GM12878 (cell line): ENCODE data around the gene DPEP1.

Experiments
- CEBPB ChIP-seq, 2 experiments: fragments of 150-350 bp in 1 of 2; IDR thresholded peaks; 2 replicates each; pipeline ENCODE4 v1.6.1; 2012 to 2014; ENCODE audit warnings: low read depth in 2 of 2, low read length in 2 of 2, borderline replicate concordance in 1 of 2, inconsistent platforms in 1 of 2
- NFYB ChIP-seq: IDR thresholded peaks from 2 replicates; pipeline ENCODE4 v1.6.1; 2011; ENCODE audit warnings: low read depth, mild to moderate bottlenecking, low read length, improper control_type of control experiment, moderate library complexity; ENCODE audit not compliant: insufficient read depth
- POLR2AphosphoS5 ChIP-seq: IDR thresholded peaks from 2 replicates; pipeline ENCODE4 v1.6.1; 2011; ENCODE audit warnings: mild to moderate bottlenecking, low read length, inconsistent platforms
- TCF3 ChIP-seq: IDR thresholded peaks from 2 replicates; pipeline ENCODE4 v1.6.1; 2012; ENCODE audit warnings: low read depth, mild to moderate bottlenecking, low read length, borderline replicate concordance; ENCODE audit not compliant: insufficient read depth
- TF ChIP-seq, protein P1 (sequence below): IDR thresholded peaks from 2 replicates; pipeline ENCODE4 v1.6.1; 2011; ENCODE audit warnings: low read depth, mild to moderate bottlenecking, low read length, moderate library complexity, borderline replicate concordance; ENCODE audit errors: extremely low read depth
- TF ChIP-seq, protein P2 (sequence below), 3 experiments: IDR thresholded peaks in 2 of 3; conservative IDR thresholded peaks in 1 of 3; 2 replicates each; pipeline ENCODE4 v1.5.1; 2011; ENCODE audit warnings: low read depth in 3 of 3, low read length in 3 of 3, mild to moderate bottlenecking in 3 of 3, control low read depth in 2 of 3, moderate library complexity in 2 of 3, inconsistent platforms in 1 of 3, mixed read lengths in 1 of 3; ENCODE audit not compliant: control insufficient read depth in 2 of 3, insufficient read depth in 1 of 3; ENCODE audit errors: extremely low read depth in 1 of 3

DNA sequence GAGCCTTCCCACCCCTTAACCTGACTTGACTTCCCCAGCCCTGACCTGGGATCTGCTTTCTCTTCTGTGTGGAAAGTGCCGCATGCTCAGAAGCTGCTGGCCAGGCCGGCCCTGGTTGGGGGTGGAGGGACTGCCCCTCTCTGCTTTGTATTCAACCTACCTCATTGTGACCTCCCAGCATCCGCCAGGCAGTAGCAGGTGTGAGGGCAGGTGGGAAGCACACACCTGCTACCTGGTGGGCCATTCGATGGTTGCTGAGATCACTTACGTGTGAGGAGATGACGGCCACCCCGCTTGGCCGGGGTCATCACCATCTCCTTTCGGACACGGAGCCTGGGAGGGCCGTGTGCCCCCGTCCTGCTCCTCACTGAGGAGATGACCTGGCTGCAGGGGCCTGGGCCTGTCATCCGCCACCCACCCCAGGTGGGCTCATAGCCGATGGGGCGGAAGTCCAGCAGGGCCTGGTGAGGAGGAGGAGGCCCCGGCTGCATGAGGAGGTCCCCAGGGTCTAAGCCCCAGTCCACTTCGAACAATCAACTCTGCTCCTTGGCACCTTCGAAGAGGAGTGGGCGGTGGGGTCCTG is 30.7 kb upstream of the DPEP1 start:
- TF ChIP-seq, protein P1, sequence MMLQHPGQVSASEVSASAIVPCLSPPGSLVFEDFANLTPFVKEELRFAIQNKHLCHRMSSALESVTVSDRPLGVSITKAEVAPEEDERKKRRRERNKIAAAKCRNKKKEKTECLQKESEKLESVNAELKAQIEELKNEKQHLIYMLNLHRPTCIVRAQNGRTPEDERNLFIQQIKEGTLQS = no peak
- TF ChIP-seq NFYB = no peak
- no peak for TF ChIP-seq CEBPB (IDR thresholded peaks at IDR 0.05; ENCODE audit: borderline replicate concordance in 1 of 2, low read depth in 2 of 2, low read length in 2 of 2)
- TF ChIP-seq, protein P2, sequence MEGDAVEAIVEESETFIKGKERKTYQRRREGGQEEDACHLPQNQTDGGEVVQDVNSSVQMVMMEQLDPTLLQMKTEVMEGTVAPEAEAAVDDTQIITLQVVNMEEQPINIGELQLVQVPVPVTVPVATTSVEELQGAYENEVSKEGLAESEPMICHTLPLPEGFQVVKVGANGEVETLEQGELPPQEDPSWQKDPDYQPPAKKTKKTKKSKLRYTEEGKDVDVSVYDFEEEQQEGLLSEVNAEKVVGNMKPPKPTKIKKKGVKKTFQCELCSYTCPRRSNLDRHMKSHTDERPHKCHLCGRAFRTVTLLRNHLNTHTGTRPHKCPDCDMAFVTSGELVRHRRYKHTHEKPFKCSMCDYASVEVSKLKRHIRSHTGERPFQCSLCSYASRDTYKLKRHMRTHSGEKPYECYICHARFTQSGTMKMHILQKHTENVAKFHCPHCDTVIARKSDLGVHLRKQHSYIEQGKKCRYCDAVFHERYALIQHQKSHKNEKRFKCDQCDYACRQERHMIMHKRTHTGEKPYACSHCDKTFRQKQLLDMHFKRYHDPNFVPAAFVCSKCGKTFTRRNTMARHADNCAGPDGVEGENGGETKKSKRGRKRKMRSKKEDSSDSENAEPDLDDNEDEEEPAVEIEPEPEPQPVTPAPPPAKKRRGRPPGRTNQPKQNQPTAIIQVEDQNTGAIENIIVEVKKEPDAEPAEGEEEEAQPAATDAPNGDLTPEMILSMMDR (IDR thresholded peaks at IDR 0.05 in 2 of 3, conservative IDR thresholded peaks at IDR 0.05 in 1 of 3; ENCODE audit: control insufficient read depth in 2 of 3, extremely low read depth in 1 of 3, insufficient read depth in 1 of 3, low read depth in 3 of 3, low read length in 3 of 3) = no peak
- TF ChIP-seq POLR2AphosphoS5 = no peak
- no peak for TF ChIP-seq TCF3
